HepG2 (cell line): ENCODE data around the gene TEX30. TPM values are rescaled to one million over a fixed set of nuclear protein-coding genes. Genes with fewer than 3 reads are reported as not detected.

Experiments used
- ATAC-seq: fragments of 200-7000 bp; cut with Tn5 transposase; 3 replicates; pipeline ENCODE4 v1.9.1; 2020; ENCODE audit warnings: mild to moderate bottlenecking, moderate library complexity
- BruUV-seq: library from RNA; stranded (reverse); fragments of 400-500 nt; replicated peaks from 2 replicates; lab custom pipeline; 2021; lab: Mats Ljungman, UMichigan
- CTCF ChIA-PET: fragments of 300-600 bp; formaldehyde crosslinking; extraction: SDS; loops from one replicate; lab custom pipeline; 2021; ENCODE audit warnings: low total read pairs, inconsistent platforms, low intra/inter-chr PET ratio; lab: Yijun Ruan, JAX
- POLR2A ChIA-PET: fragments of 350-600 bp; sonication (Branson Sonifier 250); formaldehyde crosslinking; loops from one replicate; lab custom pipeline; 2020; ENCODE audit warnings: antibody characterized with exemption, inconsistent platforms; lab: Yijun Ruan, JAX
- DNase-seq: peaks from one replicate; pipeline ENCODE4 v3.0.0-alpha.2; 2015; ENCODE audit warnings: low spot score
- FAIRE-seq: peaks from 3 replicates; lab custom pipeline; 2011; peaks lifted over from hg19 to GRCh38; lab: Jason Lieb, UNC
- H2AFZ ChIP-seq: one replicate; pipeline ENCODE4 v1.6.1; 2011; ENCODE audit warnings: low read length, inconsistent platforms
- H3K27ac ChIP-seq: fragments of 300-600 bp; 3 replicates; pipeline ENCODE4 v1.8.0; 2011; ENCODE audit warnings: mixed run types, mild to moderate bottlenecking, mixed read lengths, low read length, inconsistent platforms; ENCODE audit not compliant: insufficient read depth; ENCODE audit errors: extremely low read length
- H3K27me3 ChIP-seq, 2 experiments: fragments of 200-600 bp in 1 of 2; 2 replicates in 1 of 2; 3 replicates in 1 of 2; pipeline versions ENCODE4 v1.6.0 to v1.8.0; 2011; ENCODE audit warnings: low read length in 2 of 2, mild to moderate bottlenecking in 2 of 2, moderate library complexity in 2 of 2, inconsistent platforms in 1 of 2; ENCODE audit not compliant: insufficient read depth in 2 of 2, control insufficient read depth in 1 of 2
- H3K36me3 ChIP-seq, 2 experiments: fragments of 200-600 bp in 1 of 2; replicated peaks in 1 of 2; 2 replicates in 1 of 2; 3 replicates in 1 of 2; pipeline versions ENCODE4 v1.5.1 to v1.8.0; 2011; ENCODE audit warnings: low read length in 2 of 2, inconsistent platforms in 1 of 2; ENCODE audit not compliant: insufficient read depth in 2 of 2, control insufficient read depth in 1 of 2
- H3K4me1 ChIP-seq: 2 replicates; pipeline ENCODE4 v1.5.1; 2012; ENCODE audit warnings: low read length, inconsistent platforms; ENCODE audit not compliant: insufficient read depth
- H3K4me2 ChIP-seq: 2 replicates; pipeline ENCODE4 v1.6.0; 2011; ENCODE audit warnings: low read depth, low read length, inconsistent platforms
- H3K4me3 ChIP-seq, 3 experiments: fragments of 200-600 bp in 1 of 3; sonication (generic), shearing (Covaris generic) in 1 of 3; replicated peaks in 1 of 3; 2 replicates each; pipeline ENCODE4 v1.5.1; 2011 to 2016; ENCODE audit warnings: low read length in 3 of 3, inconsistent platforms in 2 of 3, low read depth in 2 of 3, mild to moderate bottlenecking in 2 of 3, control low read depth in 1 of 3, mixed read lengths in 1 of 3; ENCODE audit not compliant: insufficient read depth in 1 of 3
- H3K79me2 ChIP-seq: one replicate; pipeline ENCODE4 v1.6.1; 2011; ENCODE audit warnings: low read length, inconsistent platforms; ENCODE audit not compliant: insufficient read depth
- H3K9ac ChIP-seq: 2 replicates; pipeline ENCODE4 v1.6.0; 2011; ENCODE audit warnings: mild to moderate bottlenecking, low read depth, low read length, inconsistent platforms; ENCODE audit not compliant: insufficient read depth
- H3K9me3 ChIP-seq: 2 replicates; pipeline ENCODE4 v1.5.1; 2012; ENCODE audit warnings: mild to moderate bottlenecking, low read length
- H4K20me1 ChIP-seq: 2 replicates; pipeline ENCODE4 v1.6.0; 2011; ENCODE audit warnings: inconsistent platforms, mild to moderate bottlenecking, low read length, moderate library complexity; ENCODE audit not compliant: insufficient read depth
- CCAR2 ChIP-seq: fragments of 200-400 bp; formaldehyde crosslinking; optimal IDR thresholded peaks from 2 replicates; pipeline ENCODE3; 2018; ENCODE audit warnings: low read depth, mild to moderate bottlenecking, low read length, moderate library complexity
- DR1 ChIP-seq: sonication (generic); formaldehyde crosslinking; IDR thresholded peaks from 2 replicates; pipeline ENCODE4 v1.8.0; 2021; ENCODE audit warnings: mild to moderate bottlenecking, missing genetic modification reagents, inconsistent platforms
- FOSL1 ChIP-seq: sonication (generic); formaldehyde crosslinking; IDR thresholded peaks from 2 replicates; pipeline ENCODE4 v1.9.0; 2021; ENCODE audit warnings: missing genetic modification reagents, borderline replicate concordance
- MXD4 ChIP-seq: IDR thresholded peaks from 2 replicates; pipeline ENCODE4 v1.6.1; 2016; ENCODE audit warnings: mild to moderate bottlenecking, missing biosample characterization, missing genetic modification reagents
- MXI1 ChIP-seq: IDR thresholded peaks from 3 replicates; pipeline ENCODE4 v1.6.1; 2012; ENCODE audit warnings: low read depth, low read length, inconsistent platforms, borderline replicate concordance
- NCOA5 ChIP-seq: sonication (generic); formaldehyde crosslinking; IDR thresholded peaks from 2 replicates; pipeline ENCODE4 v1.4.0; 2020; ENCODE audit warnings: missing genetic modification reagents
- PHF8 ChIP-seq: sonication (generic); formaldehyde crosslinking; IDR thresholded peaks from 2 replicates; pipeline ENCODE4 v1.5.0; 2020; ENCODE audit warnings: missing genetic modification reagents
- RFXANK ChIP-seq: IDR thresholded peaks from 2 replicates; pipeline ENCODE4 v1.6.1; 2016
- RXRA ChIP-seq: sonication (generic); formaldehyde crosslinking; IDR thresholded peaks from 2 replicates; pipeline ENCODE4 v1.5.1; 2020; ENCODE audit warnings: missing genetic modification reagents
- SPEN ChIP-seq: sonication (generic); formaldehyde crosslinking; IDR thresholded peaks from 2 replicates; pipeline ENCODE4 v1.5.1; 2020; ENCODE audit warnings: low read depth, mild to moderate bottlenecking, missing genetic modification reagents
- STAG1 ChIP-seq: sonication (generic); formaldehyde crosslinking; IDR thresholded peaks from 2 replicates; pipeline ENCODE4 v1.4.0; 2020; ENCODE audit warnings: missing genetic modification reagents
- STAT5B ChIP-seq: sonication (generic); formaldehyde crosslinking; IDR thresholded peaks from 2 replicates; pipeline ENCODE4 v1.4.0; 2020; ENCODE audit warnings: missing genetic modification reagents
- ZNF605 ChIP-seq: sonication (generic); formaldehyde crosslinking; IDR thresholded peaks from 2 replicates; pipeline ENCODE4 v1.8.0; 2022; ENCODE audit warnings: mild to moderate bottlenecking, missing genetic modification reagents
- ZNF891 ChIP-seq: sonication (generic); formaldehyde crosslinking; IDR thresholded peaks from 2 replicates; pipeline ENCODE4 v1.5.0; 2020; ENCODE audit warnings: mild to moderate bottlenecking, missing genetic modification reagents
- whole genome bisulfite sequencing: methylation state at CpG from one replicate; pipeline ENCODE4 v1.1.6; 2017; ENCODE audit warnings: low lambda C conversion rate; 5-methylcytosine and 5-hydroxymethylcytosine counted together
- in situ Hi-C: cut with HindIII; loops from 2 replicates; pipeline ENCODE4 v1.10.0; 2017; ENCODE audit warnings: low pct_unique_long_range_greater_than_20kb; ENCODE audit not compliant: extremely low pct_ligation_motif_present
- intact Hi-C: fragments of 100-400 bp; cut with micrococcal nuclease; formaldehyde crosslinking; loops from one replicate; pipeline ENCODE4 v1.10.0; 2022; ENCODE audit not compliant: unreplicated experiment
- polyA plus RNA-seq, 8 experiments: library from polyadenylated mRNA; depleted of rRNA in 3 of 8; stranded (reverse) in 7 of 8; unstranded in 1 of 8; fragments of >200 nt; fragmentation: Illumina TruSeq in 4 of 8; extraction: Trizol in 4 of 8; gene quantifications; 2 replicates each; pipeline versions ENCODE4 v1.2.1 to v1.2.3, GENCODE V29; 2011 to 2016; ENCODE audit warnings: low read depth in 4 of 8, missing spikeins in 1 of 8, mixed read lengths in 1 of 8; ENCODE audit not compliant: insufficient read depth in 1 of 8
- total RNA-seq, 5 experiments: library from RNA; depleted of rRNA; stranded (reverse); fragments of >200 nt; fragmentation: Illumina TruSeq; extraction: Trizol; gene quantifications; 2 replicates each; pipeline ENCODE4 v1.2.3, GENCODE V29; 2016; ENCODE audit warnings: low read depth in 1 of 5
- TF ChIP-seq, protein P1 (sequence below): sonication (generic); formaldehyde crosslinking; IDR thresholded peaks from 2 replicates; pipeline ENCODE4 v1.5.0; 2020; ENCODE audit warnings: mild to moderate bottlenecking, missing genetic modification reagents
- TF ChIP-seq, protein P2 (sequence below): sonication (generic); formaldehyde crosslinking; IDR thresholded peaks from 2 replicates; pipeline ENCODE4 v1.4.0; 2020; ENCODE audit warnings: low read depth, mild to moderate bottlenecking, missing genetic modification reagents
- TF ChIP-seq, protein P3 (sequence below): sonication (generic); formaldehyde crosslinking; IDR thresholded peaks from 2 replicates; pipeline ENCODE4 v1.8.1; 2023; ENCODE audit warnings: missing genetic modification reagents, mild to moderate bottlenecking, borderline replicate concordance
- TF ChIP-seq, protein P4 (sequence below): sonication (generic); formaldehyde crosslinking; IDR thresholded peaks from 2 replicates; pipeline ENCODE4 v1.4.0; 2020; ENCODE audit warnings: missing genetic modification reagents, borderline replicate concordance

The TEX30 gene
- total and polyA plus RNA-seq, 2 of the 13 experiments (the other 11 are each of a cell fraction or from before 2014, with no cell fraction given) = 0.60 to 1.2 TPM

DNA sequence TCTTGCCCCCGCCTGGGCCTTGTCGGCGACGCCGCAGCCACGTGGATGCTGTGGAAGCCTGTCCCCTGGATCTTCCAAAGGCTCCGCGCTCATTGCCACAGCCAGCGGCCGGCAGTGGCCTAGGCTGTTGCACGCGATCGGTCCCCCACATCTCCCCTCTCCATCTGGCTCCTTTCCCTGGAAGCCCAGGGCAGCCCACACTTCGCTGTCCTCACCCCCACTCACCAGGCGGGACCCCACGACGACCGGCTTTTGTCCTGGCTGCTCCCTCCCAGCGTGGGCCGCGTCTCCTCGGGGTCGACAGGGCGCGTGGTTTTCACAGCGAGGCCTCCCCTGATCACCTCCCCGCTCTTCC, 605 bp upstream of the TEX30 start (continued):
- TF ChIP-seq SPEN (CRISPR knock-in tag) (no peak), MXD4 (CRISPR knock-in tag) (no peak)

DNA sequence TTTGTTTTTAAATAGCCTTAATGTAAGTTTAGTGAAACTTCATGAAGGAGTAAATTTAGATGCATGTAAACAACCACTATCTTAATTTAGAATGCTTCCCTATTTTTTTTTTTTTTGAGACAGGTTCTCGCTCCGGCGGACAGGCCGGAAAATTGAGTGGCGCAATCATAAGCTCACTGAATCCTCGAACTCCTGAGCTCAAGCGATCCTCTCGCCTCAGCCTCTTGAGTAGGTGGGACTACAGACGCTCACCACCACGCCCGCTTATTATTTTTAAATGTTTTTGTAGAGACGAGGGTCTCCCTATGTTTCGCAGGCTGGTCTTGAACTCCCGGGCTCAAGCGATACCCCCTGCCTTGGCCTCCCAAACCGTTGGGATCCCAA, 1.6 kb downstream of the TEX30 start:
- CTCF ChIA-PET = no interaction called here
- Histone ChIP-seq H3K4me2 (no peak overlapping the region), H3K79me2 (no peaks in the 10 kb centered on the region), H3K27ac (no peak overlapping the region), H4K20me1 (no peaks in the 10 kb centered on the region), H3K4me1 (peaks cover 32% of the 10 kb centered on the region), H3K9me3 (no peaks in the 10 kb centered on the region), H3K9ac (no peak overlapping the region), H3K4me3 (no peak overlapping the region), H3K36me3 (no peaks in the 10 kb centered on the region), H3K27me3 (no peaks in the 10 kb centered on the region; a peak in 1 of 5 replicates), H2AFZ (no peak overlapping the region)
- TF ChIP-seq, protein P1, sequence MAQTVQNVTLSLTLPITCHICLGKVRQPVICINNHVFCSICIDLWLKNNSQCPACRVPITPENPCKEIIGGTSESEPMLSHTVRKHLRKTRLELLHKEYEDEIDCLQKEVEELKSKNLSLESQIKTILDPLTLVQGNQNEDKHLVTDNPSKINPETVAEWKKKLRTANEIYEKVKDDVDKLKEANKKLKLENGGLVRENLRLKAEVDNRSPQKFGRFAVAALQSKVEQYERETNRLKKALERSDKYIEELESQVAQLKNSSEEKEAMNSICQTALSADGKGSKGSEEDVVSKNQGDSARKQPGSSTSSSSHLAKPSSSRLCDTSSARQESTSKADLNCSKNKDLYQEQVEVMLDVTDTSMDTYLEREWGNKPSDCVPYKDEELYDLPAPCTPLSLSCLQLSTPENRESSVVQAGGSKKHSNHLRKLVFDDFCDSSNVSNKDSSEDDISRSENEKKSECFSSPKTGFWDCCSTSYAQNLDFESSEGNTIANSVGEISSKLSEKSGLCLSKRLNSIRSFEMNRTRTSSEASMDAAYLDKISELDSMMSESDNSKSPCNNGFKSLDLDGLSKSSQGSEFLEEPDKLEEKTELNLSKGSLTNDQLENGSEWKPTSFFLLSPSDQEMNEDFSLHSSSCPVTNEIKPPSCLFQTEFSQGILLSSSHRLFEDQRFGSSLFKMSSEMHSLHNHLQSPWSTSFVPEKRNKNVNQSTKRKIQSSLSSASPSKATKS (CRISPR knock-in tag) = no peak
- TF ChIP-seq MXI1 (no peak), RFXANK (CRISPR knock-in tag) (no peak), NCOA5 (CRISPR knock-in tag) (no peak), STAG1 (CRISPR knock-in tag) (no peak), ZNF891 (CRISPR knock-in tag) (no peak), DR1 (CRISPR knock-in tag) (no peak), STAT5B (CRISPR knock-in tag) (no peak), ZNF605 (CRISPR knock-in tag) (no peak), CCAR2 (no peak), FOSL1 (CRISPR knock-in tag) (no peak), RXRA (CRISPR knock-in tag) (no peak), PHF8 (no peak)
- TF ChIP-seq, protein P2, sequence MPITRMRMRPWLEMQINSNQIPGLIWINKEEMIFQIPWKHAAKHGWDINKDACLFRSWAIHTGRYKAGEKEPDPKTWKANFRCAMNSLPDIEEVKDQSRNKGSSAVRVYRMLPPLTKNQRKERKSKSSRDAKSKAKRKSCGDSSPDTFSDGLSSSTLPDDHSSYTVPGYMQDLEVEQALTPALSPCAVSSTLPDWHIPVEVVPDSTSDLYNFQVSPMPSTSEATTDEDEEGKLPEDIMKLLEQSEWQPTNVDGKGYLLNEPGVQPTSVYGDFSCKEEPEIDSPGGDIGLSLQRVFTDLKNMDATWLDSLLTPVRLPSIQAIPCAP (CRISPR knock-in tag) = no peak
- TF ChIP-seq, protein P3, sequence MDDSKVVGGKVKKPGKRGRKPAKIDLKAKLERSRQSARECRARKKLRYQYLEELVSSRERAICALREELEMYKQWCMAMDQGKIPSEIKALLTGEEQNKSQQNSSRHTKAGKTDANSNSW (CRISPR knock-in tag) = no peak
- TF ChIP-seq, protein P4, sequence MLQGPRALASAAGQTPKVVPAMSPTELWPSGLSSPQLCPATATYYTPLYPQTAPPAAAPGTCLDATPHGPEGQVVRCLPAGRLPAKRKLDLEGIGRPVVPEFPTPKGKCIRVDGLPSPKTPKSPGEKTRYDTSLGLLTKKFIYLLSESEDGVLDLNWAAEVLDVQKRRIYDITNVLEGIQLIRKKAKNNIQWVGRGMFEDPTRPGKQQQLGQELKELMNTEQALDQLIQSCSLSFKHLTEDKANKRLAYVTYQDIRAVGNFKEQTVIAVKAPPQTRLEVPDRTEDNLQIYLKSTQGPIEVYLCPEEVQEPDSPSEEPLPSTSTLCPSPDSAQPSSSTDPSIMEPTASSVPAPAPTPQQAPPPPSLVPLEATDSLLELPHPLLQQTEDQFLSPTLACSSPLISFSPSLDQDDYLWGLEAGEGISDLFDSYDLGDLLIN = no peak
- POLR2A ChIA-PET = interaction anchor here (2.3 kb wide), 1 partner anchor 28 kb away, joined by 8 read pairs; no protein-coding TSS in a partner anchor
- WGBS = 95% methylated on average over 16 of the region's 16 CpGs
- BruUV-seq = no TSS peak
- ATAC-seq (no peak), DNase-seq (no peak), FAIRE-seq (no peak)
- in situ Hi-C loops (no loop called here), intact Hi-C loops (loop anchor here (5.0 kb wide), 1 partner anchor 45 kb away; no protein-coding TSS in a partner anchor)
